NCI-H526 treated with DMSO at 0.1 percent for 48 hours (cell line): ENCODE data around the gene VPS26B.
A peak's percentile ranks its signal among the peaks of the same experiment; 100 is the strongest.

Experiments used
- DNase-seq: peaks from one replicate; lab custom pipeline; 2025; lab: John Stamatoyannopoulos, UW

The VPS26B gene

GRCh38 chr11:134257101-134257500 is 32.6 kb downstream of the VPS26B start:
- DNase-seq, result no peak

- no peak for DNase-seq
Observed at GRCh38 chr11:134258577-134258976, 34.1 kb downstream of the VPS26B start.

GRCh38 chr11:134260503-134260902 is 36.0 kb downstream of the VPS26B start:
- no peak for DNase-seq

GRCh38 chr11:134260983-134261382 is 36.5 kb downstream of the VPS26B start:
- DNase-seq, result no peak

GRCh38 chr11:134261626-134262488 is 37.4 kb downstream of the VPS26B start:
- DNase-seq, result peak; percentile 27

- no peak for DNase-seq
Observed at GRCh38 chr11:134264966-134265764, 40.7 kb downstream of the VPS26B start.

- no peak for DNase-seq
Observed at GRCh38 chr11:134266440-134266839, 42.0 kb downstream of the VPS26B start.

- DNase-seq, result no peak
Observed at GRCh38 chr11:134266841-134267251, 42.4 kb downstream of the VPS26B start.

- no peak for DNase-seq
Observed at GRCh38 chr11:134267461-134267860, 43.0 kb downstream of the VPS26B start.

GRCh38 chr11:134267966-134268365 is 43.5 kb downstream of the VPS26B start:
- no peak for DNase-seq

GRCh38 chr11:134270250-134270714 is 45.8 kb downstream of the VPS26B start:
- DNase-seq, result peak; percentile 22

- no peak for DNase-seq
Observed at GRCh38 chr11:134271978-134272377, 47.5 kb downstream of the VPS26B start.

- peak; percentile 84 for DNase-seq
Observed at GRCh38 chr11:134272381-134273316, 48.2 kb downstream of the VPS26B start.

- DNase-seq, result no peak
Observed at GRCh38 chr11:134273317-134273712, 48.8 kb downstream of the VPS26B start.

- no peak for DNase-seq
Observed at GRCh38 chr11:134275188-134275533, 50.7 kb downstream of the VPS26B start.

- DNase-seq, result peak; percentile 87
Observed at GRCh38 chr11:134275534-134276395, 51.3 kb downstream of the VPS26B start, which contains the start of gene GLB1L3. Gene GLB1L3 (plus strand): TSS chr11:134276379. CDS start chr11:134276741, 362 bp downstream.

GRCh38 chr11:134276396-134277182 is 52.1 kb downstream of the VPS26B start:
- no peak for DNase-seq

GRCh38 chr11:134277183-134278001 is 52.9 kb downstream of the VPS26B start:
- DNase-seq, result no peak

- no peak for DNase-seq
Observed at GRCh38 chr11:134278356-134278755, 53.9 kb downstream of the VPS26B start.
